ENCODE results near the gene PFN3. TPM values are rescaled to one million over a fixed set of nuclear protein-coding genes. Genes with fewer than 3 reads are reported as not detected.
"Not testable (repeated sequence)": the region's sequence is repeated elsewhere in the genome, so short reads cannot be mapped to it uniquely, and the experiment has no call there.

PFN3 gene
- total RNA-seq, 1 experiment from 2014 or later = not detected

GRCh38 chr5:177361418-177362291 is 38.8 kb downstream of the PFN3 start:
- no peak for DNase-seq (ENCODE audit: low spot score)

- DNase-seq (ENCODE audit: low spot score) = not testable (repeated sequence)
Observed at GRCh38 chr5:177360740-177361139, 39.7 kb downstream of the PFN3 start.

GRCh38 chr5:177359860-177360259 is 40.6 kb downstream of the PFN3 start:
- DNase-seq (ENCODE audit: low spot score) = no peak

GRCh38 chr5:177359451-177359851 is 41.0 kb downstream of the PFN3 start:
- no peak for DNase-seq (ENCODE audit: low spot score)

- no peak for DNase-seq (ENCODE audit: low spot score)
Observed at GRCh38 chr5:177358370-177358819, 42.1 kb downstream of the PFN3 start.

- peak; percentile 70 for DNase-seq (ENCODE audit: low spot score)
Observed at GRCh38 chr5:177357459-177358351, 42.8 kb downstream of the PFN3 start, which contains the start of gene RGS14. Gene RGS14 (plus strand): TSS chr5:177357924. CDS start chr5:177358025, 101 bp downstream.

GRCh38 chr5:177357146-177357458 is 43.4 kb downstream of the PFN3 start:
- DNase-seq (ENCODE audit: low spot score) = no peak

- DNase-seq (ENCODE audit: low spot score) = no peak
Observed at GRCh38 chr5:177356746-177357145, 43.7 kb downstream of the PFN3 start.

- DNase-seq (ENCODE audit: low spot score) = no peak
Observed at GRCh38 chr5:177355868-177356168, 44.6 kb downstream of the PFN3 start.

- no peak for DNase-seq (ENCODE audit: low spot score)
Observed at GRCh38 chr5:177355162-177355867, 45.1 kb downstream of the PFN3 start.

- no peak for DNase-seq (ENCODE audit: low spot score)
Observed at GRCh38 chr5:177354711-177355110, 45.8 kb downstream of the PFN3 start.

- DNase-seq (ENCODE audit: low spot score) = no peak
Observed at GRCh38 chr5:177354256-177354655, 46.2 kb downstream of the PFN3 start.

GRCh38 chr5:177353093-177353492 is 47.4 kb downstream of the PFN3 start:
- no peak for DNase-seq (ENCODE audit: low spot score)

GRCh38 chr5:177351392-177352329 is 48.8 kb downstream of the PFN3 start, which contains the start of gene LMAN2:
Gene LMAN2 (minus strand): TSS chr5:177351668. CDS start chr5:177351647, 21 bp downstream.
- DNase-seq (ENCODE audit: low spot score) = peak; percentile 94

- DNase-seq (ENCODE audit: low spot score) = no peak
Observed at GRCh38 chr5:177350776-177351391, 49.6 kb downstream of the PFN3 start.

Other genes with a start within 250 kb of the PFN3 start
- gene RAB24, start 96.9 kb downstream of the PFN3 start, total RNA-seq (2014; rRNA removed; shearing (Covaris generic)) = 15.3 and 23.1 TPM in 2 replicates
- 376 and 403 TPM in 2 replicates for gene PRELID1, start 96.9 kb downstream of the PFN3 start, total RNA-seq (2014; rRNA removed; shearing (Covaris generic))
- gene MXD3, start 88.8 kb downstream of the PFN3 start, total RNA-seq (2014; rRNA removed; shearing (Covaris generic)) = 81.3 and 99.7 TPM in 2 replicates
- 361 and 423 TPM in 2 replicates for gene LMAN2, start 49.0 kb downstream of the PFN3 start, total RNA-seq (2014; rRNA removed; shearing (Covaris generic))
- gene RGS14, start 42.7 kb downstream of the PFN3 start, total RNA-seq (2014; rRNA removed; shearing (Covaris generic)) = 28.2 and 36.5 TPM in 2 replicates
- gene SLC34A1, start 16.2 kb downstream of the PFN3 start, total RNA-seq (2014; rRNA removed; shearing (Covaris generic)) = 0.05 TPM in 1 of 2 replicates, not detected in the other
- gene F12, start 8.9 kb upstream of the PFN3 start, total RNA-seq (2014; rRNA removed; shearing (Covaris generic)) = 5.6 and 11.3 TPM in 2 replicates
- 59.3 and 67.6 TPM in 2 replicates for gene GRK6, start 26.0 kb upstream of the PFN3 start, total RNA-seq (2014; rRNA removed; shearing (Covaris generic))
- 58.8 and 72.4 TPM in 2 replicates for gene PRR7, start 46.2 kb upstream of the PFN3 start, total RNA-seq (2014; rRNA removed; shearing (Covaris generic))
- gene DBN1, start 73.0 kb upstream of the PFN3 start, total RNA-seq (2014; rRNA removed; shearing (Covaris generic)) = 343 and 354 TPM in 2 replicates
- 189 and 215 TPM in 2 replicates for gene PDLIM7, start 96.9 kb upstream of the PFN3 start, total RNA-seq (2014; rRNA removed; shearing (Covaris generic))
- 0.19 and 1.7 TPM in 2 replicates for gene DOK3, start 109.2 kb upstream of the PFN3 start, total RNA-seq (2014; rRNA removed; shearing (Covaris generic))
- 153 and 154 TPM in 2 replicates for gene DDX41, start 116.3 kb upstream of the PFN3 start, total RNA-seq (2014; rRNA removed; shearing (Covaris generic))
- 21.8 and 28.7 TPM in 2 replicates for gene FAM193B, start 153.9 kb upstream of the PFN3 start, total RNA-seq (2014; rRNA removed; shearing (Covaris generic))
- gene TMED9, start 191.5 kb upstream of the PFN3 start, total RNA-seq (2014; rRNA removed; shearing (Covaris generic)) = 119 and 124 TPM in 2 replicates
- 29.5 and 35.4 TPM in 2 replicates for gene B4GALT7, start 199.5 kb upstream of the PFN3 start, total RNA-seq (2014; rRNA removed; shearing (Covaris generic))